GM11168 (cell line): ENCODE measurements around the gene SLC8A1.

Experiments
- in situ Hi-C: fragments of 300-500 bp; cut with MboI; formaldehyde crosslinking; loops from one replicate; pipeline ENCODE4 v1.12.0; 2022; ENCODE audit warnings: low sequenced_read_pairs; ENCODE audit not compliant: unreplicated experiment

Gene SLC8A1

DNA sequence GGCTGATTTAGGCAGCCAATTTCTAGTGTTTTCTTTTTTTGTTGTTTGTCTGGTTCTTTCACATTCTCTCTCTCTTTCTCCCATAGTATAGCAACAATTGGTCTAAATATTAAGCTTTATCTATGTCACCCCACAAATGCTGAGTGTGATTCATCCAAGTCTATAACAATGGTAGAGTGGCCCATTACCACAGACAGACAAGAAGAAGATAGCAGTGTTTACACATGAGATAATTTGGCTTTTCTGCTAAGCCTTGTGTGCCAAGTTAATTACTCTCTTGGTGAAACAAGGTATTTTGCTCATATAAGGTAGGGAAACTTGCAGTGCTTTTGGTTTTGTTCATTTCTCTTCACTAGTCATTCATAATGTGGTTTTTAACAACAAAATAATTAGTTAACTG is 166.5 kb downstream of the SLC8A1 start:
- in situ Hi-C loops, result no loop called here

DNA sequence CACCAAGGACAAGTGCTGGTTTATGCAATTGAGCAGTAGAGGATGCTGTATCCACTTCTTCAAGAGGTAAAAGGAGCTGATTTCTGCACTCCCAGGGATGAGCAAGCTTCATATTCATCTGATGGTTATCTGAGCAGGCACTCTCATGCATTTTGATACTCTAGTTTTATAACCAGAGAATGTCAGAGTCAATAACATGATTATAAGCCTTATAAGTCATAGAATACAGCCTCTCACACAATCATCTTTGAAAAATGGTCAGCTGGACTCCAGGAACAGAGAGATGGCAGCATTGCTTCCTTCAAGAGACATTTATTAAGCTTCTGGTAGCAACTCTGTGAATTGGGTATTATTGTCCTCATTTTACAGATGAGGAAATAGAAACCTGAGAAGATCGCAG is 167.1 kb downstream of the SLC8A1 start:
- in situ Hi-C loops, result no loop called here

DNA sequence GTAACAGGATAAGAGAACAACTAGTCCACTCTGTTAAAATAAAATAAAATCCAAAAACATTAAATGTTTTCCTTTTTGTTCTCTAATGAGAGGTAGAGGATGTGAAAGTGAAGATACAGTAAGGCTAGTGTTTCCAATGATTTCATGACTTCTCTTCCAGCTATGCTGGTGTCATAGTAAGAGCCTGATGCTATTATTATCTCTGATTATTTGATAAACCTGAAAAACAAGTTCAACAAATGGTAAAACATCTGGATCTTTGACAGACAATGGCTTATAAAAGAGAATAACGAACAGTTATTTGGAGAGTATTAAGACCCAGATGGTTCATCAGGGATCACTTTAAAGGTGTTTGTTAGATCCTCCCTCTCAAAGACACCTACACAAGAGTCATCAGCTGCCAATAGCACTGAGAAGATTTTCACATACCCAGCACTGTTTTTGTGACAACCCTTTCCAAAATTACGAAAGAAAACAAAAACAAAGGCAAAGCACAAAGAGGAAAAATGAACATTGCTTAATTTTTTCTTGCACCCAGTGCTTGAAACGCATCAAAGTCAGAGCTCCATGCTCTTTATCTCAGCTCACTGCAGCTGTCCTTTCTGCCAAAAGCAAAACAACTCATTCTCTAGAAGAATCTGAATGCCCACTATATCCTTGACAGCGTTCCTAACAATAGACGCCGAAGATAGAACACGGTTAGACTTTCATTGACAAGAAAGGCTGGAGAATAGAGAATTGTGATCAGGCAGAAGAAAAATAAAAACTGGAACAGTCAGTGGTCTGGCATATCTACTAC is 168.6 kb downstream of the SLC8A1 start:
- in situ Hi-C loops, result no loop called here

DNA sequence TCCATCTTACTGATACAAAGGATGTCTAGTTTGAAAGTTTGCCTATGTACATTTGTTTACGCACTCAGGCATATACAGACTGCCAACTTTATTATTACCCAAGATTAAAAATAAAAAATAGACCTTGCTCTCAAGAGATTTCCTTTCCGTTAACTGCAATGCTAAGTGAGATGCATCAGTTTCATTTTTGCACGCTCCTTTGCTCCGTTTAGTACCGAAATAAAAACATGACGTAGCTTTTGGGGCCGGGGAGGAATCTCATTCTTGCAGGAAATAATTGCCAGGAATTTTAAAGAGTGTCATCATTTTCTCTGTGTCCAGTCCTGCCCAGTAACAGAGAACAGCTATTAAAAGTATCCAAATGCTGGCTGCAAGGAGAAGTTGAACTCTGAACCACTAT is 169.5 kb downstream of the SLC8A1 start:
- in situ Hi-C loops, result no loop called here

DNA sequence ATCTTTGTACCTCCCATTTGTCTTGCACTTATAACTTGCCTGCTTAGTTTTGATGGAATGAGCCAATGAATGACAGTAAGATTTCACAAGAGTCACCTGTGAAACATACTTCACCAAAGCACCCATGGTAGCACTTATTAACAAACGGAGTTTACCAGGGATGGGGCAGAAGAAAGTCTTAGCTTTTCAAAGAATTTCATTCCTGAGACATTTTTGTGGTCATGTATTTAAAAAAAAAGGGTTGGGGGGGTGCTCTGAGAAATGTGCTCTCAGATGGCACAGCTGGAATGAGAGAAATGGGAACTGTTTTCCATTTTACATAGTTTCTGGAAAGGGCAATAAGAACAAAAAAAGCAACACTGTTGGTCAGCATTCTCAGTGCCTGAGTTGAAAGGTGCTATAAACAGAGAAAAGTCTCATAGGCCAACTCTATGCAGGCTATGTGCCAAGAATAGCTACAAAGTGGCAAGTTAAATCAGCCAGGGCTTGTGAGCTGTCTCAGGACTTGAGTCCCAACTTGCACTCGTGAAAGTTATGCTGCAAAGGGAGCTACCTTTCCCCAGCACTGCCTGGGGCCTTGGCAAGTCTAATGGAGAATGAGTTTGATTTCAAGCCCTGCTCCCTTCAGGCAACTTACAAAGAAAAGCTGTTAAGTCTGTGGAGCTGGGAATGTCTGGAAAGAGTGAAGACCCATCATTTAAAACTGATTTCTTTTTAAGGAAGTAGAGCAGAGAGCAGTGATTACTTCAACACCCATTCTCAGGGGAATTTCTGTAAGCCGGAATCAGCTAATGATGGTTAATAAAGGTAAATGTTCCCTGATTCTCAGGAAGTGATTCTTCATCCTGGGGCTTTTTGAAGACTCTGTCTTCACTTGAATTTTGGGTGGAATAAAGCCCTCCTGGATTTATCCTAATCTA is 170.6 kb downstream of the SLC8A1 start:
- in situ Hi-C loops, result no loop called here

DNA sequence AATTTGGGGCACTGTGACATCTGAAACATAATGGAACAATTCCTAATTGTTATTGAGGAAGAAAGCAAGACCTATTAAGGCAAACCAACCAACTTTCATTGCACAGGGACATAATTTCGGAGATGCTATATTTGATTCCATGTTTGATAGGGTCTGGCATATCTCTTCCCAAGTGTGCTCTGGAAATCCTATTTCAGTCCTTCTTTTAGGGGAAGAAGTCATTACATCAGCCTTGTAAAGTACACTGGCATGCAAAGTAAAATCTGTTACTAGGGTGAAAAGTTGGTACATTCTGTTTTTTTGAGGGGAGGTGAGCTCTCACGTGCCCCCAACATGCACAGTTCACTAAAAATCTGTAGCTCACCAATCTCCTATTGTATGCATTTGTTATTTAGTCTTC is 172.4 kb downstream of the SLC8A1 start:
- in situ Hi-C loops, result no loop called here

DNA sequence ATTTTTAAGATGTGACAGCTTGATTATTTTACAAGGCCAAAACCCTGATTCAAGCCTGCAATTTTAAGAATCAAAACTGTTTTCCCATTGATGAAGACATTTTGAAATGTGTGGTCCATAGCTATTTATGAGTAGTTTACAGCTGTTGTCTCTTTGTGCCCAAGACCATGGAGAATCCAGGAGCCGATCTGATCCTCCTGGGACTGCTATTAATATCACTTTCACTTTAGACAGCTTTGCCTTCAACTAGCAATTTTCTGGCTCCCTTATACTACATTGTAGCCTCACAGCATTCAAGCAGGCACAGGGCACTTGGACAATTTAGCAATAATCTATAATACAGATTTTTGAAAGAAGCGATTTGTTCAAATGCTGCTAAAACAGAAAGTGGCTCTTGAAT is 172.9 kb downstream of the SLC8A1 start:
- in situ Hi-C loops, result no loop called here

DNA sequence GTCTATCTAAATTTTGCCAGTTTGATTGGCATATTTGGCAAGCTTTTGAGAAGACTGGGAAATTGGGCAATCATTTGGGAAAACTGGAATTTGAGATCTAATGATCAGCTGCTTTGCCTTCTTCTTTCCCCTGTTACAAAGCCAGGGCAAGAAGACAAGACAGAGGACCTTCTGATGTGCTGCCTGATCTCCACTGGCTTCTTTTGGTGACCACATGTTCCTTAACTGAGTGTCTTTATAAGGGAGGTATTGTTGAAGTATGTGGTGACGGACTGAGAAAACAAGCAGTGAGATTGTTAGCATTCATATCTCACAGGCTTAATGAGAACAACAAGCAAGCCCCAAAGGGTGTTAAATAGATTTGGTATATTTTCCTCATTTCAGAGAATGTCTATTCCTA is 175.8 kb downstream of the SLC8A1 start:
- in situ Hi-C loops, result no loop called here

DNA sequence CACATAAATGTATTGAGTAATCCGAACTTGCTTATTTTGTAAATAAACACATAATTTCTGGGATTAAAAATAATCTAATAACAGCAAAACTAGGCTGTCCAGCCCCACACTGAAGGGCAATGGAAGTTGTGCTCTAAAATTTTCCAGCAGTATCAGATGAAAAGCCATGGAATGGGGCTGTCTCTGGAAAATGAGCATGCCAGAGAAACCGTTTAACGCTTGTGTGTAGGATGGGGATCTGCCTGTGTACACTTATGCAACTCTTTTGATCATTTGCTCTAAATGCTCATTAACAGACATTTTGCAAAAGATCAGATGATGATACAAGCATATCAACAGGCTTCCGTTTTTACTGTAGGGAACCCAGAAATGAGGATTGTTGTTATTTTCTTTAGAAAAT is 177.6 kb downstream of the SLC8A1 start:
- in situ Hi-C loops, result no loop called here

DNA sequence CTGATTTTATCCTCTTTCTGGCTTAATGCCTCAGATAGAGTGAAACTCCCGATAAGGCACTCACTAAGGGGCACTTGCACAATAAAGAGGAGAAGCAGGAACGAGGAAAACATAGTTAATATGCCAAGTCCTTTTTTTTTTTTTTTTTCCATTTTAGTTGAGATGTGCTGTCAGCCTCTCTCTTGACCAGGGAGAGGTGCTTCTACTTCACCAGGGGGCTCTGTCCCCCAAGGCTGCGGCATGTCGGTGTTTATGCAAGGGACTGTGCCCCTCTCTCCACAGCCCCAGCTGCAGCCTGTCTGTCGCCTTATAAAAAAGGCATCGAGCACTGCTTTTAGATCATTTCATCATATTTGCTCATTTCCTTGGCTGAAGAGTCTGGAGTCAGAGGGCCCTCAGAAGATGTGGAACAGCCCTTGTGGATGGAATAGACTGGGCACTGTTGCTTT is 178.1 kb downstream of the SLC8A1 start:
- in situ Hi-C loops, result no loop called here

DNA sequence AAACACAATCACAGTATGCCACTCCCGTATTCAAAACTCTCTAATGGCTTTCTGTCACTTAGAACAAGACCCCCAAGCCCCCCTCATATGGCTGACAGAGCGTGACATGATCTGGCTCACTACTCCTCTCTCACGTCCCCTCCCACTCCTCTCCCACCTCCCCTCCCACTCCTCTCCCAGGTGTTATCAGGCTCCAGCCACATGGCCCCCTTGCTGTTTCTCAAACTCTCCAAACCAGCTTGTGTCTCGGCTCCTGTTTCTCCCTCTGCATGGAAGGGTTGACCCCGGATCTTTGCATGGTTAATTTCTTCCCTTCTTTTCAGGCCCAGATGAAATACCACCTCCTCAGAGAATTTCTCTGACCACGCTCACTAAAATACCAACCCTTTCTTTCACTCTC is 180.8 kb downstream of the SLC8A1 start:
- in situ Hi-C loops, result no loop called here

DNA sequence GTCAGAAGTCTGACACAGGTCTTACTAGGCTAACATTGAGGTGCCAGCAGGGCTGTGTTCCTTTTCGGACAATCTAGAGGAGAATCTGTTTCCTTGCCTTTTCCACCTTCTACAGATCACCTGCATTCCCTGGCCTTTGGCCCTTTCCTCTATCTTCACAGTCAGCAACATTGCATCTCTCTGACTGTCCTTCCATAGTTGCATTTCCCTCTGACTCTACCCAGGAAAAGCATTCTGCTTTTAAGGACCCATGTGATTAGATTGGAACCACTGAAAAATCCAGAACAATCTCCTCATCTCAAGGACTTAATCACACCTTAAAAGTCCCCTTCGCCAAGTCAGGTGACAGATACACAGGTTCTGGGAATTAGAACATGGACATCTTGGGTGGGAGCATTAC is 181.5 kb downstream of the SLC8A1 start:
- in situ Hi-C loops, result no loop called here

DNA sequence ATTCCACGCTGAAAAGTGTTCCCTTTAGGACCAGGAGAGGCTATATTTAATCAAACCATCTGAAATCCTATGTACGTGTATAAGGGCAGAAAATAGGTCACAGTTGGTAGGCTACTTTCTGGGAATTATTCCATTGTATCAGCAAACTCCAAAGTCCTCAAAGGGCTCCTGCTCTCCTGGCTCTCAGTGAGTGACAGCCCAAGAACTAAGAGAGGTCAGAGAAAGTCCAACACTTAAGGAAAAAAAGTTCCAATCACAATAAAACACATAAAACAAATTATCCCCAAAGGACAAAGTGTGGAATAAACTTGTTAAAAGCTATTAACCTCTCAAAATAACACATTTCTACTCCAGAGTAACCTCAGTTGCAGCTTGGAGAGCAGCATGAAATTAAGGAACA is 183.3 kb downstream of the SLC8A1 start:
- in situ Hi-C loops, result no loop called here

DNA sequence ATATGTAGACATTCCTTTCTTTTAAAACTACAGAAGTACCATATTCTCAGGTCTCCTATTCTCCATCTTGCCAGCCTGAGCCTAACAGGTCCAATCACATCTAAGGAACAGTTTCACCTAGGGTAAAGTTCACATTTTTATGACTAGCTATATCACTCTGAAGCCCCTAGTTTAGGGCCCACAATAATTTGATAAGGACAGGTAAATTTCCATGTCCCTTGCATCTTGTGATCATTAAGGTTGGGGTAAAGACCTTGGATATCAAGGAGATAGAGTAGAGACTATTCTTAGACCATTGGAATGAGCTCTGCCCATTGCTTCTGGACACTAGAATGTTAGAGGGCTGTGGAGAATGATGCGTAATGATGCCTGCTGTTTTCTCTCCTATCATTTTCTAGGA is 185.7 kb downstream of the SLC8A1 start:
- in situ Hi-C loops, result no loop called here

DNA sequence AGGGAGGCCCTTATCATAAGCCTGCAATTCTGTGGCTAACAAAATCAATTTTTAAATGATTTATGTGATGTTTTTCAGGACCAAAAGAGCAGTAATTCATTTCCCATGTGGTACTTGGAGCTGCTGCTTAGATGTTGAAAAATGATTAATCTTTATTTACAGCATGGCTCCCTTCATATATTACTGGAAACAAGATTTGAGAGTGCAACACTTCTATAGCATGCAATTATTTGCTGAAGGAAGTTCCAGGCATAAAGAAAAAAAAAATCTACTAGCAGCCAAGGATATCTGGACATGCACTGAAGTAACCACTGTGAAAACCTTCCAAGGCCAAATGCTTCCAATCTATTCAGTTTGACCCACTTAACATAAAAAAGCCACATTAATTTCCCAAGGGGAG is 186.3 kb downstream of the SLC8A1 start:
- in situ Hi-C loops, result no loop called here

DNA sequence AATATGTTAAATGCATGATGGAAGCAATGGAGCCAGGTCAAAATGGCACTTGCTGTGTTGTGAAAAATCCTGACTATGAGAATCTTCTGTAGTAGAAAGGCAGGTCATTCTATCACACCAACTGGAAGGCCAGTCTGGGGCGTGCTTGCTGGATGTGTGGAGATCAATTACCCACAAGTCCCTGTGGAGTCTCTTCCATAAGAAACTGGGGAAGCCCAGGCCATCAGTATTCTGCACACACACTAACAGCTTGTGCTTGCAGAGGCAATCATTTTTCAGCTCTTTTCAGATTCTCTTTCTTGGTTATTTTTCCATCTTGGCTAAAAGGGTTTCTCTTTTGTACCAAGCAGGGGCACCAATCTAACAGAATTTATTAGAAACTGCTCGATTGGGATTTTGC is 190.8 kb downstream of the SLC8A1 start:
- in situ Hi-C loops, result no loop called here

DNA sequence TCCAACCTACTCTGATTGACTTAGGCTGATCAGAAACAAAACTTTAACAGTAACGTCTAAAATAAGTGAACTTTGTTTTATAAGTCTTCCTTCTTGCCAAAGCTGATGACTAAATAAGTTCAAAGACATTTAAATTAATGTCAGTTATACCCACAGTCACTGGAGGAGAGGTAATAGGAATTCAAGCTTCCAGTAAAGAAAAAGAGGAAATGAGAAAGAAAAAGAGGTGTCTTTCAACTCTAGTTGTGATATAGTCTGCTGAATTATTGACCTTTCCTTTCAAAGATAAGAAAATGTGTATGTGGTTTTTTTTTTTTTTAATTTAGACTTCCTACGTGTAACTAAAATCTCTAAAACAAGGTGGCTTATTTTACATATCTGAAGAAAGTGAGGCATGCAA is 191.5 kb downstream of the SLC8A1 start:
- in situ Hi-C loops, result no loop called here

DNA sequence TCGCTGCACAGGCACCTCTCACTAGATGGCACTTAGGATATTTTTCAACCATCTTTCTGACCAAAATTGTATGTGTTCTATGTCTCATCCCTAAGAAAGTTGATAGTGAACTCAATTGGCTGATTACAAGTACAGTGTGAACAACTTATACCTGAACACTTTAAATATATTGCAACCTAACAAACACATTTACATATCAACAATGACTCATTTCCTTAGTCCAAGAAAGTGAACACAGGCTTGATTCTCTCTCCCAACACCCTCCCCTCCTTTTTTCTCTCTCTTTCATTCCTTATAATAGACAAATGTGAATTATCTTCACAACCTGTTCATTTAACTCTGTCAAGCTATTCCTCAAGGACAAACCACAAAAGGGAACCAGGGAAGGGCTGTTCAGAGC is 192.0 kb downstream of the SLC8A1 start:
- in situ Hi-C loops, result no loop called here

DNA sequence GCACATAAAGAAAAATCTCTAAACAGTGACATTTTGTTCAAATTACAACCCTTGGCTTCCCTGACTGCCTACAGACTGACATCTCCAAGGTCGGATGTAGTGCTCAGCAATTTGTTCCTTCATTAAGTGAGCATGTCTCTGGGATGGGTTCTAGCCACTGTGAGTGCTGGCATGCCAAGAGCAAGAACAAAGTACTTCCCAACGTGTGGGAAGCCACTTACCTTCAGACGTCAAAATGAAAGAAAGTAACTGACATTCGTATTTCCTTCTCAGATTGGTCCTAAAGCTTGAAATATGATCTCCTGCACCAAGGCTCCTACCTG is 193.8 kb downstream of the SLC8A1 start:
- in situ Hi-C loops, result no loop called here

DNA sequence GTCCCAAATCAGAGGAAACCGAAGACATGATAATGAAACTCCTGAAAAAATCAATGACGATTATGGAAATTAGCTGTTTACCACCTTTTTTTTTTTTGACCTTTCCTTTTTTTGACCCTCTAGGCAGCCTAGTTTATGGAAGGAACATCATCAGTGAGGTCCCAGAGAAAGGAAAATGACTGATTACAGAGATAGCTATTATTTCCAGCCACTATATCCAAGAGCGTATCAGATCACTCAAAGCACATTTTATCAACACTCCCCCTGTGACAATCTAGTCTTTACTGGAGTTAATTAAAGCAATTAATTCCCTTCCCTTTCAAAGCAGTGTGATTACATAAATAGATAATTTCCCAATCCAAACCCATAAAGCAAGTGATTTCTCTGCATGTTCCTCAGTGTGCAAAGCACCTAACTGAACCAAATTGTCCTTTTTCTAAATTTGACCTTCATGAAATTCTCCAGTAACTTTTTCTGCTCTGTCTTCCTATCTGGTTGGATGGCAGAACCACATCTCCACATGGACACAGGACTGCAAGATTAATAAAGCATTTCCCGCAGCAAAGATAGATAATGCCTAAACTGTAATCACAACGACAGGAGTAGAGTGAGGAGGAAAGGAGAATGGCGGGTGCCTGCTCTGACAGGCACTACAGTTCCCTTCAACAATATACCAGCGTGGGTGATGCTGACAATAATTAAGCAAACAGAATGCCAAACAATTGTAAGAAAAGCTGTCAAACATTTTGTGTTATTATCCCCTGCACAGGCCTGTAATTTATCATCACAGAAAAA is 194.4 kb downstream of the SLC8A1 start:
- in situ Hi-C loops, result no loop called here

DNA sequence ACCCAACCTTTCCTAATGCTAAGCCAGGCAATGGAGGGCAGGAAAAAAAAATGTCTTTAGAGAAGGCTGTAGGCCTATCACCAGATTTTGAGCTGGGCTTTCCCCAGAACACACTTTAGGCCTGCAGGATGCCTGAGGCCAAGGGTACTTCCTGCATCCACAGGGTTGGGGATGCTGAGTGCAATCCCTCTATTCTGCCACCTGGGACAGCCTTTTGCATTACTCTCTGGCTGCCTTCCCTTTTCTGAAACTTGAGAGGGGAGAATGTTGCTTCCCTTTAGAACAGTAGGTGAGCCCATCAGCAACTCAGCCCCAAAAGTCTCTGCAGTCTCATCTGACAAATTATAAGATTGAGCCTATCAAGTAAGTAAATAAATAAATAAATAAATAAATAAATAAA is 195.2 kb downstream of the SLC8A1 start:
- in situ Hi-C loops, result no loop called here
